ENCODE results near the gene EDN1. TPM values are rescaled to one million over a fixed set of nuclear protein-coding genes. Genes with fewer than 3 reads are reported as not detected.

The EDN1 gene
- total RNA-seq, 1 experiment from 2014 or later: 15.1 TPM

DNA sequence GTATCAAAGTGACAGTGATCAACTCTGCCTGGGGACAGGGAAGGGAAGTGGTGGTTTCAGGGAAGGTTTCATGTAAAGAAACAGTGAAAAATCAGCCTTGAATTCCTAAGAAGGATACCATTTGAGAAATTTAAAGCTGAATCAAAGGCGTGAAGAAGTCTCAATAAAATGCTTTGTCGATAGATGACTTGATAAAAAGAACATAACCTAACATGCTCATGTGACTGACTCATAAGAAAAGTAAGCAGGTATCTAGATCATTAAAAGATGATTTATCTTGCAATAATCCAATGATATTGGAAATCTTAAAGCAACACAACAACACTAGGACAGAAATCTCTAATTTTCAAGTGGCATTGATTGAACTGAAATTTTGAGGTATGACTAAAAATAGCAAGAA is 14.3 kb downstream of the EDN1 start:
- no TSS peak for BruUV-seq (replicated peaks)
- in situ Hi-C loops (cut with HindIII; ENCODE audit: low pct_unique_long_range_greater_than_20kb, low sequenced_read_pairs): no loop called here
- Histone ChIP-seq H3K4me1 (ENCODE audit: control insufficient read depth, insufficient read depth, low read length) (no peaks in the 10 kb centered on the region), H3K36me3 (ENCODE audit: control insufficient read depth, insufficient read depth, low read length) (no peaks in the 10 kb centered on the region), H3K27ac (ENCODE audit: low read length) (peak overlapping the region; percentile 52; the same call in 1 of the 2 replicates), H3K4me3 (ENCODE audit: low read depth in 2 of 2, low read length in 2 of 2) (no peak overlapping the region), H3K9me3 (ENCODE audit: control insufficient read depth, insufficient read depth, low read depth, low read length) (no peaks in the 10 kb centered on the region), H3K27me3 (ENCODE audit: control insufficient read depth, insufficient read depth, low read length) (no peaks in the 10 kb centered on the region)
- POLR2A ChIA-PET: no interaction called here
- CTCF ChIA-PET: interaction anchor here (0.7 kb wide), 1 partner anchor 61 kb away, joined by 3 read pairs; no protein-coding TSS in a partner anchor
- DNase-seq (ENCODE audit: low read depth, low spot score) (no peak), ATAC-seq (no peak)
- TF ChIP-seq, protein P1, sequence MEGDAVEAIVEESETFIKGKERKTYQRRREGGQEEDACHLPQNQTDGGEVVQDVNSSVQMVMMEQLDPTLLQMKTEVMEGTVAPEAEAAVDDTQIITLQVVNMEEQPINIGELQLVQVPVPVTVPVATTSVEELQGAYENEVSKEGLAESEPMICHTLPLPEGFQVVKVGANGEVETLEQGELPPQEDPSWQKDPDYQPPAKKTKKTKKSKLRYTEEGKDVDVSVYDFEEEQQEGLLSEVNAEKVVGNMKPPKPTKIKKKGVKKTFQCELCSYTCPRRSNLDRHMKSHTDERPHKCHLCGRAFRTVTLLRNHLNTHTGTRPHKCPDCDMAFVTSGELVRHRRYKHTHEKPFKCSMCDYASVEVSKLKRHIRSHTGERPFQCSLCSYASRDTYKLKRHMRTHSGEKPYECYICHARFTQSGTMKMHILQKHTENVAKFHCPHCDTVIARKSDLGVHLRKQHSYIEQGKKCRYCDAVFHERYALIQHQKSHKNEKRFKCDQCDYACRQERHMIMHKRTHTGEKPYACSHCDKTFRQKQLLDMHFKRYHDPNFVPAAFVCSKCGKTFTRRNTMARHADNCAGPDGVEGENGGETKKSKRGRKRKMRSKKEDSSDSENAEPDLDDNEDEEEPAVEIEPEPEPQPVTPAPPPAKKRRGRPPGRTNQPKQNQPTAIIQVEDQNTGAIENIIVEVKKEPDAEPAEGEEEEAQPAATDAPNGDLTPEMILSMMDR (IDR thresholded peaks at IDR 0.05): no peak
- TF ChIP-seq POLR2AphosphoS5 (IDR thresholded peaks at IDR 0.05; ENCODE audit: low read depth, low read length) (no peak), TCF7L2 (IDR thresholded peaks at IDR 0.05; ENCODE audit: low read depth, low read length) (no peak)
- TF ChIP-seq, protein P2, sequence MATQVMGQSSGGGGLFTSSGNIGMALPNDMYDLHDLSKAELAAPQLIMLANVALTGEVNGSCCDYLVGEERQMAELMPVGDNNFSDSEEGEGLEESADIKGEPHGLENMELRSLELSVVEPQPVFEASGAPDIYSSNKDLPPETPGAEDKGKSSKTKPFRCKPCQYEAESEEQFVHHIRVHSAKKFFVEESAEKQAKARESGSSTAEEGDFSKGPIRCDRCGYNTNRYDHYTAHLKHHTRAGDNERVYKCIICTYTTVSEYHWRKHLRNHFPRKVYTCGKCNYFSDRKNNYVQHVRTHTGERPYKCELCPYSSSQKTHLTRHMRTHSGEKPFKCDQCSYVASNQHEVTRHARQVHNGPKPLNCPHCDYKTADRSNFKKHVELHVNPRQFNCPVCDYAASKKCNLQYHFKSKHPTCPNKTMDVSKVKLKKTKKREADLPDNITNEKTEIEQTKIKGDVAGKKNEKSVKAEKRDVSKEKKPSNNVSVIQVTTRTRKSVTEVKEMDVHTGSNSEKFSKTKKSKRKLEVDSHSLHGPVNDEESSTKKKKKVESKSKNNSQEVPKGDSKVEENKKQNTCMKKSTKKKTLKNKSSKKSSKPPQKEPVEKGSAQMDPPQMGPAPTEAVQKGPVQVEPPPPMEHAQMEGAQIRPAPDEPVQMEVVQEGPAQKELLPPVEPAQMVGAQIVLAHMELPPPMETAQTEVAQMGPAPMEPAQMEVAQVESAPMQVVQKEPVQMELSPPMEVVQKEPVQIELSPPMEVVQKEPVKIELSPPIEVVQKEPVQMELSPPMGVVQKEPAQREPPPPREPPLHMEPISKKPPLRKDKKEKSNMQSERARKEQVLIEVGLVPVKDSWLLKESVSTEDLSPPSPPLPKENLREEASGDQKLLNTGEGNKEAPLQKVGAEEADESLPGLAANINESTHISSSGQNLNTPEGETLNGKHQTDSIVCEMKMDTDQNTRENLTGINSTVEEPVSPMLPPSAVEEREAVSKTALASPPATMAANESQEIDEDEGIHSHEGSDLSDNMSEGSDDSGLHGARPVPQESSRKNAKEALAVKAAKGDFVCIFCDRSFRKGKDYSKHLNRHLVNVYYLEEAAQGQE (IDR thresholded peaks at IDR 0.05; ENCODE audit: insufficient read depth in 1 of 2, low read depth in 2 of 2, low read length in 1 of 2): no peak
- intact Hi-C loops (cut with micrococcal nuclease; ENCODE audit: unreplicated experiment): no loop called here

DNA sequence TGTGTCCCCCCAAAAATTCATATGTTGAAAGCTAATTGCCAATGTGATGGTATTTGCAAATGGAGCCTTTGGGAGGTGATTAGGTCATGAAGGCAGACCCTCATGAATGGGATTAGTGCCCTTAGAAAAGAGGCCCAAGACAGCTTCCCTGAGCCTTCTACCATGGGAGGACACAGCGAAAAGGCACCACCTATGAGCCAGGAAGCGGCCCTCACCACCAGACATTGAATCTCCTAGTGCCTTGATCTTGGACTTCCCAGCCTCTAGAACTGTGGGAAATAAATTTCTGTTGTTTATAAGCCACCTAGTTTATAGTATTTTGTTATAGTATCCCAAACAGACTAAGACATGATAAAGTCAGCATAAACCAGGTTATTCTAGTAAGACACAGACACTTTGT is 18.9 kb downstream of the EDN1 start:
- Histone ChIP-seq H3K4me1 (ENCODE audit: control insufficient read depth, insufficient read depth, low read length) (peaks cover 16% of the 10 kb centered on the region), H3K36me3 (ENCODE audit: control insufficient read depth, insufficient read depth, low read length) (no peaks in the 10 kb centered on the region), H3K27ac (ENCODE audit: low read length) (peak overlapping the region; percentile 83; the same call in 1 of the 2 replicates), H3K27me3 (ENCODE audit: control insufficient read depth, insufficient read depth, low read length) (no peaks in the 10 kb centered on the region), H3K4me3 (ENCODE audit: low read depth in 2 of 2, low read length in 2 of 2) (no peak overlapping the region), H3K9me3 (ENCODE audit: control insufficient read depth, insufficient read depth, low read depth, low read length) (no peaks in the 10 kb centered on the region)
- ChIA-PET CTCF (no interaction called here), POLR2A (no interaction called here)
- no peak for DNase-seq (ENCODE audit: low read depth, low spot score)
- in situ Hi-C loops (cut with HindIII; ENCODE audit: low pct_unique_long_range_greater_than_20kb, low sequenced_read_pairs): no loop called here
- TF ChIP-seq POLR2AphosphoS5 (IDR thresholded peaks at IDR 0.05; ENCODE audit: low read depth, low read length) (no peak), TCF7L2 (IDR thresholded peaks at IDR 0.05; ENCODE audit: low read depth, low read length) (no peak), SIN3A (IDR thresholded peaks at IDR 0.05; ENCODE audit: borderline replicate concordance, insufficient read depth, low read depth, low read length) (no peak)
- TF ChIP-seq, protein P2 (IDR thresholded peaks at IDR 0.05; ENCODE audit: insufficient read depth in 1 of 2, low read depth in 2 of 2, low read length in 1 of 2): no peak
- TF ChIP-seq, protein P1 (IDR thresholded peaks at IDR 0.05): no peak
- no peak for ATAC-seq
- BruUV-seq (replicated peaks): no TSS peak
- intact Hi-C loops (cut with micrococcal nuclease; ENCODE audit: unreplicated experiment): no loop called here

All from Panc1 (cell line).